GM19438 (cell line): ENCODE measurements around the gene PRKAR2B.
"Not testable (repeated sequence)": the region's sequence is repeated elsewhere in the genome, so short reads cannot be mapped to it uniquely, and the experiment has no call there.

Experiments
- ATAC-seq: cut with Tn5 transposase; IDR thresholded peaks from one replicate; pipeline ENCODE4 v1.9.1; 2021; ENCODE audit warnings: low read depth; ENCODE audit not compliant: unreplicated experiment

The PRKAR2B gene

GRCh38 chr7:107149863-107150262 is 105.4 kb downstream of the PRKAR2B start:
- ATAC-seq, result no peak

- ATAC-seq, result no peak
These were observed 106.0 kb downstream of the PRKAR2B start for GRCh38 chr7:107150375-107151073.

DNA sequence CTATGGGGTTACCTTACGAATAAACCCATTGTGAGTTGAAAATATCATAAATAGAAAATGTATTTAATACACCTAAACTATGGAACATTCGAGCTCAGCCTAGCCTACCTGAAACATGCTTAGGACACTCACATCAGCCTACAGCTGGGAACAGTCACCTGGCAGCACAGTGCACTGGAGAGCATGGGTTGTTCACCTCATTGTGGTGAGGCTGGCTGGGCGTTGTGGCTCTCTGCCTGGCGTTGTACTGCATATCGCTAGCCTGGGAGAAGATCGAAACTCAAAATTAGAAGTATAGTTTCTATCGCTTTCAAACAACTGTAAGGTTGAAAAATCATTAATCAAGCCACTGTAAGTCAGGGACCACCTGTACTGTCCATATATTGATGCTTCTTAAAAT is 107.0 kb downstream of the PRKAR2B start:
- ATAC-seq, result no peak

DNA sequence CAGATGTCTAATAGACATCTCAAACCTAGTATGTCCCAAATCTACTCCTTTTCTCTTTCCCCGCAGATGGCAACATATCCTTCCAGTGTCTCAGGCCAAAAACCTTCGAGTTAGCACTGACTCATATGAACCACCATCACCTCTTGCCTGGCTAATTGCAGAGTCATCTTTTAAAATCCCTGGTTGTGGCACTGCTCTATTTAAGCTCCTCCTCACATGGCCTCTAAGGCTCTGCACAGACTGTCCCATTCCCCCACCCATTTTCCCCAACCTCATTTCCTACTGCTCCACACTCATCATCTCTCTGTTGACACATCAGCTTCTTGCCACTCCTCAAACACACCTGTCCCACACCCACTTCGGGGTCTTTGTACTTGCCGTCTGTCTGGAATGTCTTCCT is 107.5 kb downstream of the PRKAR2B start:
- ATAC-seq, result no peak

DNA sequence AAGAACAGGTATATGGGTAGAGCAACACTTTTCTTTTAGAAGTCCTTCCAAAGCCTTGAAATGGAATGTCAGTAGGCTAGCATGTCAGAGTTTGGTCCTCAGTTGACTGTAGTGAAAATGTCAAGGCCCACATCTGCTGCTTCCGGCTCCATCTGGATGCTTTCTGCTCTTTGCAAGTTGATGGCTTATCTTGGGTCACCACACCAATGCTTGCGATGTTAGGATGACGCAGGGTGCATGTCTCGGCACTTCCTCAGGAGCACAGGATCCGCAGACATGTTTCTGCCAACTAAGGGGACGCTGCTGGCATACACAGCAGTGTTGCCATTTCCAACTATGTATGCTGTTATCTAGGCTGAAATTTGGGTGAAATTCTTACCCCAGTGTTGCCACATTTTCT is 110.3 kb downstream of the PRKAR2B start:
- ATAC-seq, result no peak

DNA sequence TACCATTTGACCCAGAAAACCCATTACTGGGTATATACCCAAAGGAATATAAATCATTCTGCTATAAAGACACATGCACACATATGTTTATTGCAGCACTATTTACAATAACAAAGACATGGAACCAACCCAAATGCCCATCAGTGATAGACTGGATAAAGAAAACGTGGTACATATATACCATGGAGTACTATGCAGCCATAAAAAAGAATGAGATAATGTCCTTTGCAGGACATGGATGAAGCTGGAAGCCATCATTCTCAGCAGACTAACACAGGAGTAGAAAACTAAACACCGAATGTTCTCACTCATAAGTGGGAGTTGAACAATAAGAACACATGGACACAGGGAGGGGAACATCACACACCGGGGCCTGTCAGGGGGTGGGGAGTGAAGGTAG is 111.2 kb downstream of the PRKAR2B start:
- ATAC-seq, result not testable (repeated sequence)

GRCh38 chr7:107157091-107157490 is 112.6 kb downstream of the PRKAR2B start:
- no peak for ATAC-seq

- ATAC-seq, result no peak
These were observed 113.5 kb downstream of the PRKAR2B start for GRCh38 chr7:107158028-107158427.

- no peak for ATAC-seq
These were observed 115.9 kb downstream of the PRKAR2B start for GRCh38 chr7:107160389-107160788.

- ATAC-seq, result no peak
These were observed 116.9 kb downstream of the PRKAR2B start for GRCh38 chr7:107161415-107161814.

GRCh38 chr7:107162475-107162874 is 118.0 kb downstream of the PRKAR2B start:
- no peak for ATAC-seq

DNA sequence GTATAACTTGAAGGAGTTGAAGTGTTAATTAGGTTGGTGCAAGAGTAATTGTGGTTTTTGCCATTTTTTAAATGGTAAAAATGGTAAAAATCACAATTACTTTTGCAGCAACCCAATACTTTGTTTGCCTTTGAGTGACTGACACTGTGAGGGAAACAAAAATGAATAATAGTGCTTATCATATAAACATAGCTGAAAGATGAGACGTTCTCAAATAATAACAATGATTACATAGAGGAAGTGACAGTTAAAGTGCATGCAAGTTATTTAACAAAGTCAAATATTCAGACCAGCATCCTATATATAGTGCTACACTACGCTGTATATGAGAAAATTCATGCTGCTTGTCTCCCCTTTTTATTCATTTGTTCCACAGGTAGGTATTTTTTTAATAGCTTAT is 119.6 kb downstream of the PRKAR2B start:
- no peak for ATAC-seq

GRCh38 chr7:107165341-107165740 is 120.8 kb downstream of the PRKAR2B start:
- ATAC-seq, result no peak

- no peak for ATAC-seq
These were observed 122.4 kb downstream of the PRKAR2B start for GRCh38 chr7:107166736-107167426.

DNA sequence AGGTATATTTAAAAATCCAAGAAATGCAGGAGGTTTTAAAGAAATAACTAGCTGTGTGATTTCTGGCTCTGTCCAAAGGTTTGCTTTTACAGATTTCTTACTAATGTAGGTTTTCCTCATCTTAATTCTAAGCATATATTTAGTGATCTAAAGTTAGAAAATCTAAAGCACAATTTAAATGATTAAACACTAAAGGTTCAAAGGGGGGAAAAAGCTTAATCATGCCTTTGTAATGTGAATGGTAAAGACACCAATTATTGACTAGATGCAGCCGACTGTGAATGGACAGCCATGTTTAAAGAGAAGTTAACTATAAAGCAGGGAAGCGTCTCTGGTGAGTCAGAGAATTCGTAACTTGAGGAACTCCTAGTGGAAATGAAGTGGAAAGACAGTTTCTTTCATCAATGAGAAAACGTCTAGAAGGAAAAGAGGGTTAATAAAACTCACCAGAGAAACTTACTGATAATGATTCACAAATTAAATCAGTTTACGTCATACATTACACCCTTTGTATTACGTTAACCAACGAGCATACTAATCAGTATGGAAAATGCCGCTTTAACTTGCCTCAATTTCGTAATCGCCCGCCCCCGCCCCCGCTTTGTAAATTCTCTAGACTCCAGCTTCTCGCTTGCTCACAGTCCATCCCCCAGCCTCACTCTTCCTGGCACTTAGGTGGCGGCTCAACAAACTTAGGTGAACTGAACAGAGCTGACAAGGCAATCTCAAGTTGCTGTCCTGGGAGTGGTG is 123.2 kb downstream of the PRKAR2B start:
- no peak for ATAC-seq

GRCh38 chr7:107168233-107169119 is 124.0 kb downstream of the PRKAR2B start, which contains the start of gene HBP1:
TSS of gene HBP1 (plus strand) at chr7:107169003. CDS start at chr7:107179894, 10,891 bp downstream.
- ATAC-seq, result peak; percentile 87

- peak; percentile 27 for ATAC-seq
These were observed 124.9 kb downstream of the PRKAR2B start for GRCh38 chr7:107169120-107170050.

DNA sequence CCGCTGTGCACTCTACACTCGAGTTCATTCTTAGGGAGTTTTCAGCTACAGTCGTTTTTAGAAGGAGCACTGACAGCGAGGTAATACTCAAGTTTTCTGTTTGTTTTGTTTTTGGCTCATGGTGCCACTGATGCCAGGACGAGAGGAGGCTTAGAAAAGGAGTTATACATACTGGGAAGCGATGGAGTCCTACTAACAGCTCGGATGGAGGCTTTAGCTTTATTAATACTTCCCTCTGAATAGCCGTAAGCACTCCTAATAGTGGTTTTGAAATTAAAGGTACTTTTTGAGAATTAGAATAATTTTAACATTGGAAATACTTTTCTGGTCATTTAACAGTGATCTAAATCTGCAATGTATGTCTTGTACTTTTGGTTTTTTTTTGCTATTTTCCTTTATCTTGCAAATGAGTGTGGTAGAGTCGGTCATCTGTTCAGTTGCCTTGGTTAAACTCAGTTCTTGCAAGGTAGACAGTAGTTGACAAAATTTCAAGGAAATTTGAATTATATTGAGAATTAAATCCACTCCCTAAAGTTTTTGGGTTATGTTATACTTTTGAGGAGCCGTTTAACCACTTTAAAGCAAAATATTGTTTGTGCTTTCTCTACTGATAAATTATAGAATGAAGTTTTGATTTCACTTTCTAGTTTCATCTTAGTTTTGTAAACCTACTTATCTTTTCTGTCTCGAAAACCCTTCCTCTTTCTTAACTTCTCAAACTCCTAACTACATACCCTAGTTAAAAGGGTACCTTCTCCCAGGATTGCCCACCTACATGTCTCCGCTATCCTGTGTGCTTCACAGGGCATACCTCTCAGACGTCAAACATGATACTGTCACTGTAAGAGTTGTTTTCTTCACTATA is 125.8 kb downstream of the PRKAR2B start:
- ATAC-seq, result no peak
